Measurements from ENCODE around the gene UBA3.

The UBA3 gene

GRCh38 chr3:69011096-69011730 is 69.0 kb downstream of the UBA3 start:
- no peak for DNase-seq

- no peak for DNase-seq
Measured at GRCh38 chr3:69009559-69010410, 70.4 kb downstream of the UBA3 start.

- DNase-seq = no peak
Measured at GRCh38 chr3:69008980-69009379, 71.2 kb downstream of the UBA3 start.

- no peak for DNase-seq
Measured at GRCh38 chr3:69005791-69006482, 74.2 kb downstream of the UBA3 start.

- no peak for DNase-seq
Measured at GRCh38 chr3:69005071-69005790, 74.9 kb downstream of the UBA3 start.

Measured in T-helper 1 cell (primary cell).